ENCODE data around the gene UBE2E3.
"Not testable (repeated sequence)": the region's sequence is repeated elsewhere in the genome, so short reads cannot be mapped to it uniquely, and the experiment has no call there.

The UBE2E3 gene

DNA sequence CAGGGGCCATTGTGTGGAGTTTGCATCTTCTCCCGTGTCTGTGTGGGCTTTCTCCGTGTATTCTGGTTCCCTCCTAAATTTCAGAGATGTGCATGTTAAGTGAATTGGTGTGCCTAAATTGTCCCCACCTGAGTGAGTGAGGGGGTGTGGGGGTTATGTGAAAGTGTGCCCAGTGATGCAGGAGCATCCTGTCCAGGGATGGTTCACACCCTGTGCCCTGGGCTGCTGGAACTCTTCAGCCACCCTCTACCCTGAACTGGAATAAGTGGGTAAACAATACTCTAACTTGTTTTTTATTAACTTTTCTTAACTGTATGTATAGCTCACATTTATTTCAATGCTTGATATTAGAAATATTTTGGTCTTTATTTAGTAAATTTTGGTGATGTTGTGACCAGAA is 56.0 kb downstream of the UBE2E3 start:
- DNase-seq (ENCODE audit: low read depth): no peak

DNA sequence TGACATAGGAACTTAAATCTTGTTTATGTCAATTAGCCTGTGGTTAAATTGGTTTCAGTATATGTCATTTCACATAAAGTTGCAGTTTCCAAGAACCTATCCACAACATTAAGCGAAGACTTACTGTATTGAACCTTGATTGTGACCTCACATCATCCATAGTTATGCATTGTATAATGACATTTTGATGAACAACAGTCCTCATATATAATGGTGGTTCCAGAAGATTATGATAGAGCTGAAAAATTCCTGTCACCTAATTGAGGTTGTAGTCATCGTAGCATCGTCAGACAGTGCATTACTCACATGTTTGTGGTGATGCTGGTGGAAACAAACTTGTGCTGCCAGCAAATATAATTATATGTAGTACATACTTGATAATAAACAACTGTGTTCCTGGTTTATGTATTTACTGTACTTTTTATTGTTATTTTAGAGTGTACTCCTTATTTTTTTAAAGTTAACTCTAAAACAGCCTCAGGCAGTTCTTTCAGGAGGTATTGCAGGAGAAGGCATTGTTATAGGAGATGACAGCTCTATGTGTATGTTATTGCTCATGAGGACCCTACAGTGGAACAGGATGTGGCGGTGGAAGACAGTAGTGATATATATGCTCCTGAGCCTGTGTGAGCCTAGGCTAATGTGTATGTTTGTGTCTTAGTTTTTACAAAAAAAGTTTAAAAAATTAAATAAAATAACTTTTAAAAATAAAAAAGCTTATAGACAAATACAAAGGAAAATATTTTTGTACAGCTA is 56.6 kb downstream of the UBE2E3 start:
- DNase-seq (ENCODE audit: low read depth): peak; percentile 53

DNA sequence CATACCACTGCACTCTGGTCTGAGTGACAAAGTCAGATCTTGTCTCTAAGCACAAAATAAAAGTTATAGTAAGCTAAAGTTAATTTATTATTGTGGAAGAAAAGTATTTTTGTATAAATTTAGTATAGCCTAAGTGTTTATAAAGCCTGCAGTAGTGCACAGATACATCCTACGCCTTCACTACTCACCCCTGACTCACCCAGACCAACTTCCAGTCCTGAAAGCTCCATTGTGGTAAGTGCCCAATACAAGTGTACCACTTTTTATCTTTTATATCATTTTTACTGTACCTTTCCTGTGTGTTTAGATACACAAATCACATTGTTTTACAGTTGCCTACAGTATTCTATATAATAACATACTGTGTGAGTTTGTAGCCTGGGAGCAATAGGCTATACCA is 57.5 kb downstream of the UBE2E3 start:
- no peak for DNase-seq (ENCODE audit: low read depth)

DNA sequence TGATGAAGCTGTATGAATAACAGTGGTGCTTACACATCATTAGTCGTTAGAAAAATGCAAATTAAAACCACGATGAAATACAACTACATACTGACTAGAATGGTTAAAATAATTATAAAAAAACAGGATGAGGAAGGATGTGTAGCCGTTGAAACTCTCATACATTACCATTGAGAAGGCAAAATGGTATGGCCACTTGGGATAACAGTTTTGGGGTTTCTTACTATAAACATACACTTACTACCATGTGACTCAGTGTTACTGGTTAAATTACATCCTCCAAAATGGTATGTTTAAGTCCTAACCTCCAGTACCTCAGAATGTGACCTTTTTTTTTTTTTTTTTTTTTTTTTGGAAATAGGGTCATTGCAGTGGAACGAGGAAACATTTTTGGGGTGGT is 58.4 kb downstream of the UBE2E3 start:
- no peak for DNase-seq (ENCODE audit: low read depth)

DNA sequence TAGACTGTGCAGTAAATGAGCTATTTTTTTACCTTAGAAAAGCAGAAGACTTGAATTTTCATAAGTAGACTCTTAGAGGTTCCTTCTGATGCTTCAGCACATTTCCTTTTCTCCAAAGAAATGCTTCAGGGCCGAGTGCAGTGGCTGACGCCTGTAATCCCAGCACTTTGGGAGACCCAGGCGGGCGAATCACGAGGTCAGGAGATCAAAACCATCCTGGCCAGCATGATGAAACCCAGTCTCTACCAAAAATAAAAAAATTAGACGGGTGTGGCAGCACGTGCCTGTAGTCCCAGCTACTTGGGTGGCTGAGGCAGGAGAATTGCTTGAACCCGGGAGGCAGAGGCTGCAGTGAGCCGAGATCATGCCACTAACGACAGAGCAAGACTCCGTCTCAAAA is 60.4 kb downstream of the UBE2E3 start:
- not testable (repeated sequence) for DNase-seq (ENCODE audit: low read depth)

DNA sequence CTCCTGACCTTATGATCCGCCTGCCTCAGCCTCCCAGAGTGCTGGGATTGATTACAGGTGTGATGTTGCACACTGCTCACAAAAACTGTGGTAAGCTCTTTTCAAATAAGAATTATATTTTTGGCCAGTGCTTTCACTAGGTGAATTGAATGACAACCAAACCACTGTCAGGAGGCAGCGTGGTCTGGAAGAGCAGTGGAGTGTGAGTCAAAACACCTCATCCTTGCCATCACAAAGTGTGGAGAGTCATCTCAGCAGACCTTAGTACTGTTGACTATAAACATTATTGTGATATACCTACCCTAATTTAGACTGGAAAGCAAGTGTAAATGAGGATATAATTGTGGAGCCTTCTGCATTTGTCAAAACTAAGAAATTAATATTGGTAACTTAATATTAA is 61.3 kb downstream of the UBE2E3 start:
- no peak for DNase-seq (ENCODE audit: low read depth)

DNA sequence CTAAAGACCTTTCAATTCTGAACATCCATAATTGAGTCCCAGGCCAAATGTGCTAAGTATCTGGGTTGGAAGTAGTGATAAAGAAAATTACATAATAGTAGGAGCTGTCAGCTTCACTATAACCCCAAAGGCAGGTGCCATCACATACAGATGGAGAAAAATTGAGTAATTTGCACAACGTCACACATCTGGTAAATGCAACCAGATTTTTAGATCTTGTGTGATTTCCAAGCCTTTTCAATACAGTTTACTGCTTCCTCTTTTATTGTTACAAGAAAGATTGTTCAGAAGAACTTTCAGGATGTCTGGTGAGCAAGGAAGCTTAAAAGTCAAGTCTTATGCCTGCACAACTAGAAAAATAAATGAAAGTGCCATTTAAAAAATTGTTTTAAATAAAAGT is 62.3 kb downstream of the UBE2E3 start:
- DNase-seq (ENCODE audit: low read depth): no peak

DNA sequence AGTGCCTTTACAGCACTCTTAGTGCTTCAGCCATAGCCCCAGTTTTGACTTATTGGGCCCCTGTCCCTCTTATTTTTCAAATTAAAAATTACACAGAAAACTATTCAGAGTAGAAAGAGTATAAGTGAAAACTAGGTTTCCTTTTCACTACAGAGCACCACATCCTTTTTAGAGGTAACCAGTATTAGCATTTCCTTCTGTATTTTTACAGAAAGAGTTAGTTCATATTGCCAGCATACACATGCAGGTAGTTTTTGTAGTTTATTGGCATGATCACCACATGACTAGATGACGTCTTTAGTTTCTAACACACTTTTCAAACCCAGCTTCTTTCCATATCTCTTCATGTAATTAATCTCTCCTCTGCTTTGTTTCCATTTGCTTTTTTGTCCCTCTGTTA is 66.4 kb downstream of the UBE2E3 start:
- no peak for DNase-seq (ENCODE audit: low read depth)

DNA sequence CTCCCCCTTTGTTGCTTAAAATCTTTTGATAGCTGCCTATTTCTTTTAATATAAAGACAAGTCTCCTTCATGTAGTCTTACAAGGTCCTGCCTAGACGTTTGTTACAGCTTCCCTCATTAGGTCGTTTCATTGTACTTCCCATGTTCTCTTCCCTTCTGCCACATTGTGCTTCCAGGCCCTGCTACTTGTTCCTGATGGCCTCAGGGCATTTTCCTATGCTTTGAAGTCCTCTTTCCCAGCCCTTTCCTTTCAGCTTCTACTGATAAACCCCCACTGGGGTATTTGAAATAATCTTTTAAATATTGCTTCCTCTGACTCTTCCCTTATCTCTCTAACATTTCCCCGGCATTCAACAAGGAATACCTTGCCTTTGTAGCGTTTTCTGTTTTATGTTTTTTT is 67.4 kb downstream of the UBE2E3 start:
- no peak for DNase-seq (ENCODE audit: low read depth)

DNA sequence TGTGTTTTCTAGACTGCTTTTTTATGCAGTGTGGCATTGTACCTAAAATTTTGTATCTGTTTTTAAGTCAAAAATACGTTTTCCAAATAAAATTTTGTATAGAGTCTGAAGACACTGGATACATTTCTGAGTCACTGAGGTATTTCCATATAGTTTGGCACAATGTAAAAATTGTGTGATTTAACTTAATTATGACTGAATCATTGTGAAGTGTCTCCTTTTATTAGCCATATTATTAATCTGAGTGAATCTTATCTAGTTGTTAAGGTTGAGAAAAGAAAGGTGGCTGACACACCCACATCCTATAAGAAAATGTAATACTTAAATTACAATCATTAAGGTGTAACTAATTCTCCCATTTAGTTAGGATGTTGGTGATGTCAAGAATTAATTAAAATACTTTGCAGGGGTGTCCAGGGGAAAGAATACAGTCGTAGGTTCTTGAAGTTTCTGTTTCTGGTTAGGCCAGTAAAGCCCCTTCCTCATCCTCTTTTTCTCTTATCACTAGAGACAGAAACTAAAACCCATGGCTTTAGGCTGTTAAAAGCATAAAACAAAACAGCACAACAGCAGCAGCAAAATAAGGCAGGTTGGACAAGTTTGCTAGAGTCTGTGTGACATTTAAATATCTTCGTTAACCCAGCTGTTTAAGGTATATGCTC is 71.6 kb downstream of the UBE2E3 start:
- DNase-seq (ENCODE audit: low read depth): no peak

DNA sequence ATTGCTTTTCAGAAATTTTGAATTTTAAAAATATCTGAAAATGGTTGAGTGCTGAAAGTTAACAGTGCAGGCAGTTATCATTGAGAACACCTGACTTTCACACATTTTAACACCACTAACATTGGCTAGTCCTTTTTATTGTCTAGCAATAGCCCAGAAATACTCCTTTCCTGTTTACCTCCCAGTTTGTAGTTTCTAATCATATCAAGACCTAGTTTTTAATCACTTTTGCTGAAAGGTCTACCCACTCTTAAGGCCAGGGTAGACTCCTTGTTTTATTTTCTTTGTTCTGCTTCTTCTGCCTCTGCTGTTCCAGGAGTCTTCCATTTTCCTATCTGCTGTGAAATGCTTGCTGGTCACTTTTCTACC is 72.1 kb downstream of the UBE2E3 start:
- no peak for DNase-seq (ENCODE audit: low read depth)

DNA sequence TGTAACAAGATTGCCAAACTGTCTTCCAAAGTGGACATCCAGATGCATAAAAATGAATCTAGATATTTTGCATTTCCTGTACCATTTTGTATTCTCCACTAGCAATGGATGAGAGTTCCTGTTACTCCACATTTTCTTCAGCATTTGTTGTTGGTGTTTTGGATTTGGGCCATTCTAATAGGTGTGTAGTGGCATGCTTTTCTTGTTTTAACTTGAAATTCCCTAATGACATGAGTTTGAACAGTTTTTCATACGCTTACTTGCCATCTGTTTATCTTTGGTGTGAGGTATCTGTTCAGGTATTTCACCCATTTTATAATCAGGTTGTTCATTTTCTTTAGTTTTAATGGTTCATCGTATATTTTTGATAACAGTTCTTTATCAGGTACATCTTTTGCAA is 73.9 kb downstream of the UBE2E3 start:
- no peak for DNase-seq (ENCODE audit: low read depth)

DNA sequence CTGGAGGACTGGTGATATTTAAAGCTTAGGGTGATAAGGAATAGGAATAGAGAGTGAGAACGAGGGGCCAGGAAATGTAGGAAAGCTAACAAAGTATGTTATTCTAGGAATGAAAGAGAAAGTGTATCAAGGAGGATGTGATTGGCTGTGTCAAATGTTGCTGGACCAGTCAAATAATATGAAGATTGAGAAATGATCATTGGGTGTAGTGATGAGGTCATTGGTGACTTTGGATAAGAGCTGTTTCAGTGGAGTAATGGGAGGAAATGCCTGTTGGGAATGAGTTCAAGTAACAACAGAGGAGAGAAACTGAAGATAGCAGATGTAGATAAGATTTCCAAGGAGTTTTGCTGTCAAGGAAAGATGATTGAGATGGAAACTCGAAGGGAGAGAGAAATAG is 74.4 kb downstream of the UBE2E3 start:
- DNase-seq (ENCODE audit: low read depth): no peak

DNA sequence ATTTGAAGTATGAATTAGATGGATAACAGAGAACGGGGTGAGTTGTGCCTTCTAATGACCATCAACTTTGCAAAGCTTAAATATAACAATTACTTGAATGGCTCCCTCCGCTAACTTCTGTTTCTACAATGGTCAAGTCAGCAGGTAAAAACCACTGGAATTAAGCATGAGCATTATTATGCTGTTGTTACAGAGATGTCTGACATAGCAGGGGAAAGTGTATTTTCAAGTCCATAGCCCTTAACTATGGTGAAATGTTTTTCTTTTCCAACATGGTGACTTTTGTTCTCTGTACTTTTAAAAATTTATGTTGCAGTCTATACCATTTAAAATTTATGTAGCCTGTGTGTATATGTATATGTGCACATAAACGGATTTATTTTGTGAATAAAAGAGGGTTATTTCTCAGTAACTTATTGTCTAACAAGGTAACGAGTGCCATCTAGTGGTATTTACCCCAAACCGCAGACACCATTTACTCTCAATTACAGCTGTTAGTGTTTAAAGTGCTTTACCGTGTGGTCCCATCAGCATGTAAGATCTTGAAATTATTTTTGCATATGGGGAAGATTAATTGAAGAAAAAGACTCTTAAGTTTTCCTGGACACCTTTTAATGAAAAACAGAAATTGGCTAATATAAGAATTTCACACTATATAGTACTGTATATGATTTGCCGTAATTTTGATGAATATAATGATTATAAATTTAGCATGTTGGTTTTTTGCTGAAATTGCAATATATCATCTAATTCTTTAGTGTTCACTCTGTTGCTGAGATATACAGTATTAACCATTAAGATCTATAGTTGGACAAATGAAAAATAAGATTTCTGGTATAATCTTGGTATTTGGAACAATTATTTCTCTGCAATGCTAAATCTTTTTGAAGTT is 78.2 kb downstream of the UBE2E3 start:
- DNase-seq (ENCODE audit: low read depth): no peak

DNA sequence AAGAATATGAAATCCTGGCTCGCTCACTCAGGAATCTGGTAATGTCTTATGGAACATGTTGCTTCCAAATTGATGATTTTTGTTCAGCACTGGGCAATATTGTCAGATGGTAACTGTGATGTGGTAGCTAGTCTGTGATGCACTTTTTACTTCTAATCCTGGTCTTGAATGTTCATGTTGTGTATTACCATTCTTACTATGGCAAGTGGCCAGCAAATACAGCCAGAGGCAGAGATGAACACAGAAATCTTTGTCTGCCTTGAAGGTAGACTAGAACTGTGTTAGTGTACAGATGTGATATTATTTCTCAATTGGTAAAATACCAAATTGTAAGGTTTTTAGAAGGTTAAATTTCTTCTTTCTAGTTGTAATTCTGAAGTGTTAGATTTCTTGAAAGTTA is 83.3 kb downstream of the UBE2E3 start:
- no peak for DNase-seq (ENCODE audit: low read depth)

DNA sequence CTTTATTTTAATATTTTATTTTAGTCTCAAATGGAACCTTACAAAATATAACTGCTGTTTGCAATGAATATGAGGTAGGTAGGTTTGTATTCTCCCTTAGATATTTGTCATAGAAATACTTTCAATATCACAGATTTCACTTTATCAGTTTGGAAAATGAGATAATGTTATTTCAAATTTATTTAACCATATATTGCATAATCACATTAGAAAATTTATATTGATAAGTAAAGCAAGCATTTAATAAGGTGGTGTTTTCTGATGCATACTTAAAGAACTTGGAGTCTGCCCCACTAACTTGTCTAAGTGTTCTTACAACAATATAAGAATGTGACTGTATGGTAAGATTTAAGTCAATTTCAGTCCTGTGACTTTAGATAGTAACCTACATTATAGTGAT is 85.1 kb downstream of the UBE2E3 start:
- no peak for DNase-seq (ENCODE audit: low read depth)

DNA sequence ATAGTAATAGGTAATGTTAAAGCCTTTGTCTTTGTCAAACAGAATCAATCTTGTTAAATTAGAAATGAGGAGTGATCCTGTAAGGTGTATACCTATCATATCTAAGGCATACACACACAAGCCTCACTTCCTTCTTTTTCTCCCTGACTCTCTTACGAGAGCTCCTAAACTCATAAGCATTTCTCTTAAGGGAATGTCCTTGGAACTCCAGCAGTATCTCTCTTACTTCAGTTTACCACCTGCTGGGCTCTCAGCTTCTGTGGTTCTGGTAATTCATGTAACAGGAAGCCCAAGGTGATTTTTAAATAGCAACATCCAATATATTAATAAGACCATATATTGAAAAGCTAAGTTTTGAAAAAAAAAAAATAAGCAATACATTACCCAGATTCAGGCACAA is 85.9 kb downstream of the UBE2E3 start:
- DNase-seq (ENCODE audit: low read depth): no peak

DNA sequence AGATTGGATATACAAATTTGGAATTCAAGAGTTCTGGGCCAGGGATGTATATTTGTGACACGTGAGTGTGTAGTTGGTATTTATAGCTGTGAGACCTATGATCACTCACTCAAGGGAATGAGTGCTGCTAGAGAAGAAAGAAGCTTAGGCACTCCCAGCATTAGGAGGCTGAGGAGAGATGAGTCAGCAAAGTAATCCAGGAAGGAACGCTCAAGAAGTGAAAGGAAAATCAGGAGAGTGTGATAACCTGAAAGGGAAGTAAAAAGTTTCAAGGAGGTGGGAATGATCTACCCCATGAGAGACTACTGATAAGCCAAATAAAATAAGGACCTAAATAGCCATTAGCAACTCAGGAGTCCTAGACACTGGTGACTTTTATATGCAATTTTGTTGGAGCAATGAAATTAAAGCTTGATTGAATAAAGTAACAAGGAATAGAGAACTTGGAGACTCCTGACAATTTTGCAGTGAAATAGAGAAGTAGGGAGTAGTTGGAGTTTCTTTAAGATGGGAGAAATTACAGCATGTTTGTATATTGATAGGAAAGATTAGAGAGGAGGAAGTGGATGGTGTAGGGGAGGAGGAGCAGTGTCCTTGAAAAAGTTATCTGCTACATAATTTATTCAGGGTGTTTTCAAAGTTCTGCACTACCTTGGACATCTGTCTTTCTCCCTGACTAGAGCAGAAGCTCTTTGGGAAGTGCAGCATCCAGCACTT is 89.9 kb downstream of the UBE2E3 start:
- peak; percentile 12 for DNase-seq (ENCODE audit: low read depth)

DNA sequence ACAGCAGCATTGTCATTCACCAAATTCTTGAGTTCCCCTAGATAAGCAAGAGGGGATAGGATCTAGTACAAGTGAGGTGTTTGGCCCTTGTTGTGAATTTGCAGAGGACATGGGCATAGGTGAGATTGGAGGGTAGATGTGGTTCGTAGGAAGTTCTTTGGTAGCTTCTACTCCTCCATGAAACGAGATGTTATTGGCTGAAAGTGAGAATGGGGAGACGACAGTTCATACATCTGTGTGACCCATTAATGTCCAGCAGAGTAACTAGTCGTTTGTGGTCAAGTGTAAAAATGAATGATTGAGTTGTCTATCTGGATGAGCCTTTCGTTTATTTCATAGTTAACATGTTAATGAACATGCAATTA is 90.4 kb downstream of the UBE2E3 start:
- DNase-seq (ENCODE audit: low read depth): no peak

DNA sequence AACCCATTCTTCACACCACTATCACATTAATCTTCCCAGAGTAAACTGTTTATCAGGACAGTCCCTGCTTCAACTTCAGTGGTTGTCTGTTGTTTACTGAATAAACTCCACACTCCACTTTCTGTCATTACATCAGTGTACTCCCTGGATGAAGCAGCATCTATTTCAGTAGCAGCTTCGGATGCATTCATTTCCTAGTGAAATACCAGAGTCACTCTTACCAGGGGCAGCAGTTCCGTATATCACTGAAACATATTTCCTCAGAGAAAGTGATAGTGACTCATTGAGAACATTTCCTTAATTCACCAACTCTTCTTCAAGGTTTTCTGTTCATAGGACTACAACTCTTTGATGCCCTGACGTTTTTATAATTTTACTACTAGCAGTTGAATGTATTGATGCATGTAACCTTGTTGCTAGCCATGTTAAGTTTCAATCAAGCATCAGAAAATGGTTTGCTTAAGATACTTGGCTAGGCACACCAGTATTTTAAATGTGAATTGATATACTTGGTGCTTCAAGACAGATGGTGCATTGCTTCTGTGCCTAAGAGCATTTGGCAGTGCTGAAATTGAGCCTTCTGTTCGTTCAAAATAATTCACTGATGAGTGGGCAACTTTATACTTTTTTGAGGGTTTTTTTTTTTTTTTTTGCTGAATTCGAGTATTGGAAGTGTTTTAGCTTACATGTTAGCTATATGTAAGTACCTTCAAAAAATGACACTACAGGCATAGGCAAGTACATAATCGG is 92.3 kb downstream of the UBE2E3 start:
- no peak for DNase-seq (ENCODE audit: low read depth)

DNA sequence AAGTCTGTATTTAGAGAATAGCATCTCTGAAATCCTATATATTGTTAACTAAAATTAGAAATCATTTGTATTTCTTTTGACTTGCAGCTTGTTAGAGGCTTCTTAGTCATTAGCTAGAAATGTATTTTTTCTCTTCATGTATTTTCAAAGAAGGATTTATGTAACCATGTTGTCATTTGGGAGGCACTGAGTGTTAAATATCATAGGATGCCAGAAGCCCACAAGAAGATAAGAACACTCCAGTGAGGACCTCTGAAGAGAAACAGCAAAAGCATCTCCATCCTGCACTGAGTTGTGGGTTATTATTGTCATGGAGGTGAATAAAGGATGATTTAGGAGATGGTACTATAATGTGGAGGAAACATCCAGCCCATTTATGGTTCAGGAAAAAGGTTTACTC is 93.5 kb downstream of the UBE2E3 start:
- DNase-seq (ENCODE audit: low read depth): no peak

DNA sequence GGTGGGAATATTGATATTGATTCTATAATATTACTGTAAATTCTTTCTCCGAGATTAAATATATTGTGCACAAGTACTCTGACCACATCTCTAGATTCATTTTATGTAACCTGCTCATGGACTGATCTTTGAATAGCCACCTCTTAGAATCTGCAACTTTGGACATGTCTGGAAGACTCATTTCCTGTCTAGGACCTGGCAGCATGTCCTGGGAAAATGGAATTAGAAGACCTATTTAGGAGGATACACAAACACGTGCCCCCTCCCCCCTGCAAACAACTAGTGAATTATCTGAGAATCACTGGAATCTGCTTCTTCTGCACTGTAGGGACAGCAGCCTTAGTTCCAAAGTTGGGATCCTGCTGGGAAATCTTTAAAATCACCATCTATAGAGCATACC is 94.1 kb downstream of the UBE2E3 start:
- peak; percentile 1 for DNase-seq (ENCODE audit: low read depth)
